ENCODE data around the gene ZNF593OS.

Gene ZNF593OS

DNA sequence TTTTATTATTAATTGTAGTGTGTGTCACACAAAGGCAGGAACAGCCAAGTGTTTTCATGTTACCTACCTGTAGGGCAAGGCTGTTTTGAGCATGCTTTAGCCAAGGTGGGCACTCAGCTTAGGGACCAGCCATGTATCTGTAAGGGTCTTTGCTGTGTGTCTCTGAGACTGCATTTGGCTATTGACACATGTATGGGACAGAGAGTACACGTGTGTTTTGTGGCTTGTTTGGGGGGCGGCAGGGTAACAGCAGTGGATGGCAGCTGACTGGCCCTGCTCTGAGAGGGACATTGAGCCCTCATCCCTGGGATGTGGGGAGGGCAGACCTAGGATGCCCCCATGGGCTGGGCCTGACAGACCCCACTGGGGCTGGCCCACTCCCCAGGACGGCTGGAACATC lies 25.7 kb upstream of the ZNF593OS start:
- Mint-ChIP-seq H3K27me3 (peaks cover 17% of the 10 kb centered on the region), H3K27ac (ENCODE audit: low read depth) (no peak overlapping the region), H3K4me1 (peaks cover 14% of the 10 kb centered on the region), H3K36me3 (ENCODE audit: insufficient read depth) (no peaks in the 10 kb centered on the region), H3K9me3 (no peaks in the 10 kb centered on the region), H3K4me3 (no peak overlapping the region)
- DNase-seq (ENCODE audit: low spot score in 2 of 2) (no peak), ATAC-seq (replicated peaks; ENCODE audit: extremely low read depth, poor library complexity, severe bottlenecking) (no peak)

DNA sequence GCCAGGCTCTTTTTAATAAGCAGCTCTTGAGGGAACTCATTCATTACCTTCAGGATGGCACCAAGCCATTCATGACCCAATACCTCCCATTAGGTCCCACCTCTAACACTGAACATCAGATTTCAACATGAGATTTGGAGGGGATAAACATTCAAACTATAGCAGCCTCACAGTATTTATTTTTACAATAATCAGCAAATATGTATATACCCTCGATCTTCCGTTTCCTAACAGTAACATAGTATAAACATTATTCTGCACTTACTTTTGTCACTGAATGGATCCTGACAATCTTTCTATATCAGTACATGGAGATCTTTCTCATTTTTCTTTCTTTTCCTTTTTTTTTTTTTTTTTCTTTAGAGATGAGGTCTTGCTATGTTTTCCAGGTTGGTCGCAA lies 24.2 kb upstream of the ZNF593OS start:
- ATAC-seq (replicated peaks; ENCODE audit: extremely low read depth, poor library complexity, severe bottlenecking), result no peak
- no peak overlapping the region for H3K4me3 Mint-ChIP-seq
- H3K27ac Mint-ChIP-seq (ENCODE audit: low read depth), result no peak overlapping the region
- no peak for DNase-seq (ENCODE audit: low spot score in 2 of 2)
- peaks cover 14% of the 10 kb centered on the region for H3K4me1 Mint-ChIP-seq
- H3K9me3 Mint-ChIP-seq, result no peaks in the 10 kb centered on the region
- H3K36me3 Mint-ChIP-seq (ENCODE audit: insufficient read depth), result no peaks in the 10 kb centered on the region
- H3K27me3 Mint-ChIP-seq, result peaks cover 17% of the 10 kb centered on the region

DNA sequence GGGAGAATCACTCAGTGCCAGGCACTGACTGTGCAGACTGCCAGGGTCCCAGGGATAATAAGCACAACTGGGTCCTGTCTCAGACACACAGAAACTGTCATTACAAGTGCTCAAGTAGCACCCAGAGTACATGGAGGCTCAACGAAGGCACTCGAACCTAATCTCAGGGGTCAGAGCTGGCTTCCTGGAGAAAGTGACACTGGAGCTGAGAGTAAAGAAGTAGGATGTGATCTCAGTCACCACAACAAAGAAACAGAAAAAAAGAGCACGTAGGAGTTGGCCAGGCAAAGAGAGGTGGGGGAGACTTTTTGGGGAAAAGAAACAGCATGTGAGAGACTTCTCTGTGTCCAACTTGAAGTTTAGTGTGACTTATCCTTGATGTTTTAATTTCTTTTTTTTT lies 20.1 kb upstream of the ZNF593OS start:
- no peaks in the 10 kb centered on the region for H3K27me3 Mint-ChIP-seq
- DNase-seq (ENCODE audit: low spot score in 2 of 2) (no peak), ATAC-seq (replicated peaks; ENCODE audit: extremely low read depth, poor library complexity, severe bottlenecking) (no peak)
- no peaks in the 10 kb centered on the region for H3K9me3 Mint-ChIP-seq
- no peak overlapping the region for H3K27ac Mint-ChIP-seq (ENCODE audit: low read depth)
- no peaks in the 10 kb centered on the region for H3K36me3 Mint-ChIP-seq (ENCODE audit: insufficient read depth)
- peaks cover 9% of the 10 kb centered on the region for H3K4me1 Mint-ChIP-seq
- H3K4me3 Mint-ChIP-seq, result peak overlapping the region; percentile 3

DNA sequence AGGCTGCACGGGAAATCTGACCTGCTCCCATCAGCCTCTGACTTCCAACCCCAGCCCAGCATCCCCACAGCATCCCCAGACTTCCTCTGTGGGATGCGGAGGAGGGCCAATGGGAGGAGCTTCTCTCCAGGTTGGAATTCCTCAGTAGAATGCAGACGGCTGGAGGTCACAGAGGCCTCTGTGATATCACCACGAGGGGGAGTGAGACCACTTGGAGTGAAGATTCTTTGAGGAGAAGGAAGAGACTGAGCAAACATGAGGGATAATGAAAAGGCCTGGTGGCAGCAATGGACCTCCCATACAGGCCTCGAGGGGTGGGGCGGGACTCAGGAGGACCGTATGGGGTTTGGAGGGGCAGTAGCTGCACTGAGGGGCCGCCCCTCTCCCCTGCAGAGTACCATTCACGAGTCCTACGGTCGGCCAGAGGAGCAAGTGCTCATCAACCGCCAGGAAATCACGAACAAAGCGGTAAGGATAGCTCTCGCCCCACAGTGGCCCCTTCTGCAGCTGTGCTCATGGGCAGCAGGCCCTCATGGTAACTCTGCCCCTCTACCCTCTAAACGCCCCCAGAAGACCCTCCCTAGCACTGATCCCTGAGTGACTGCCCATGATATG lies 18.8 kb upstream of the ZNF593OS start, which contains the start of gene CATSPER4:
CATSPER4 (plus strand) TSS at position 230 of the 615 bp plus-strand sequence; CDS start at position 256, 26 bp downstream.
- Mint-ChIP-seq H3K4me3 (no peak within 1 kb of the TSS), H3K27ac (ENCODE audit: low read depth) (no peak within 1 kb of the TSS), H3K27me3 (no peaks in the 10 kb centered on the region), H3K9me3 (no peaks in the 10 kb centered on the region), H3K36me3 (ENCODE audit: insufficient read depth) (no peaks in the 10 kb centered on the region), H3K4me1 (peaks cover 9% of the 10 kb centered on the region)
- ATAC-seq (replicated peaks; ENCODE audit: extremely low read depth, poor library complexity, severe bottlenecking), result no peak
- no peak for DNase-seq (ENCODE audit: low spot score in 2 of 2)

DNA sequence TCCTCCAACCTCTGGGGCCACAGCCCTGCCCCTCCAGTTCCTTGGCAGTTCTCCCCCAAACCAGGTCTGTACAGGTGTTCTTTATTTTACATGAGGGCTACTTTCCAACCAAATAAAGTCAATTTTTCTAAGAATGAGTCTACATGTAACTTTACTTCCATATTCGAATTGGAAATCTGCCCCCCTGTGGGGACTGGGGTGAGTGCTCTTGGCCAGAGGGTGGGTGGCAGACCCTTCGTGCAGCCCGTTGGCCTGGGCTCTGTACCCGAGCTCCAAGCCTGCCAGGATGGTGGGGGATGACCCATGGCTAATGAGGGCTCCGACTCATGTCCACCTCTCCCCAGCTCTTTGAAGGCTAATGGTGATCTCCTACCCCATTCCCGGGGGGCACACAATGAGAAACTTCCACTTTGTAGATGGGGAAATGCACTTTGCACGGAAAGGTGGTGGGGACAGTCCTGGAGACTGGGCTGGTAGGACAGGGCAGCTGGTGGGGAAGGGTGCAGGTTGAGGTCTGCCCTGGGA lies 18.2 kb upstream of the ZNF593OS start:
- DNase-seq (ENCODE audit: low spot score in 2 of 2) (no peak), ATAC-seq (replicated peaks; ENCODE audit: extremely low read depth, poor library complexity, severe bottlenecking) (no peak)
- H3K9me3 Mint-ChIP-seq, result no peaks in the 10 kb centered on the region
- H3K27ac Mint-ChIP-seq (ENCODE audit: low read depth), result no peak overlapping the region
- no peak overlapping the region for H3K4me3 Mint-ChIP-seq
- H3K27me3 Mint-ChIP-seq, result no peaks in the 10 kb centered on the region
- H3K4me1 Mint-ChIP-seq, result peaks cover 9% of the 10 kb centered on the region
- no peaks in the 10 kb centered on the region for H3K36me3 Mint-ChIP-seq (ENCODE audit: insufficient read depth)

DNA sequence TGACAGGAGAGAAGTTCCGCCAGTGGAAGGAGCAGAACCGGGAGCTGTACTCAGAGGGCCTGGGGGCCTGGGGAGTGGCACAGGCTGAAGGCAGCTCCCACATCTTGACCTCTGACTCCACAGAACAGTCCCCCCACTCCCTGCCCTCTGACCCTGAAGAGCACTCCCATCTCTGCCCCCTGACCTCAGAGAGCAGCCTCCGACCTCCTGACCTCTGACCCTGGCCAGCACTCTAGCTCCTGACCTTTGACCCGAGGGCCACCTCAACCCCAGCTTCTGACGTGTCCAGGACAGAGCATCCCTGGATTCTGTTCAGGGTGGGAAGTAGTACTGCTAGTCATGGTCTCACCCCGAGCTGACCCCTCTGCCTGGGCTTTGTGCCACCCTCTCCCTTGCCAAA lies 17.7 kb upstream of the ZNF593OS start:
- Mint-ChIP-seq H3K9me3 (no peaks in the 10 kb centered on the region), H3K36me3 (ENCODE audit: insufficient read depth) (no peaks in the 10 kb centered on the region), H3K4me3 (no peak overlapping the region), H3K27me3 (no peaks in the 10 kb centered on the region), H3K4me1 (peaks cover 9% of the 10 kb centered on the region), H3K27ac (ENCODE audit: low read depth) (no peak overlapping the region)
- DNase-seq (ENCODE audit: low spot score in 2 of 2) (no peak), ATAC-seq (replicated peaks; ENCODE audit: extremely low read depth, poor library complexity, severe bottlenecking) (no peak)

DNA sequence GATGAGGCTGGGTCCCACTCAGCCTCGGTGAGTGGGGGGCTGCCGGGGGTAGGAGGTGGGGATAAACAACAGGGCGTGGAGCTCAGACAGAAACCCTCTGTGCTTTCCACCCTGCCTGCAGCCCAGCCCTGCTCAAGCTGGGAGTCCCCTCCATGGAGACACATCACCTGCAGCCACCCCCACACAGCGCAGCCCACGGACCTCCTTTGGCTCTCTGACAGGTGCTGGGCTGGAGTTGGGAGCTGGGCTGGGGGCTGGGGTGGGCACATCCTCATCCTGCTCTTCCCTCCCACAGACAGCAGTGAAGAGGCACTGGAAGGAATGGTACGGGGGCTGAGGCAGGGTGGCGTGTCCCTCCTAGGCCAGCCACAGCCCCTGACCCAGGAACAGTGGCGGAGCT lies 16.8 kb upstream of the ZNF593OS start:
- Mint-ChIP-seq H3K9me3 (no peaks in the 10 kb centered on the region), H3K27me3 (no peaks in the 10 kb centered on the region), H3K4me1 (peaks cover 9% of the 10 kb centered on the region)

DNA sequence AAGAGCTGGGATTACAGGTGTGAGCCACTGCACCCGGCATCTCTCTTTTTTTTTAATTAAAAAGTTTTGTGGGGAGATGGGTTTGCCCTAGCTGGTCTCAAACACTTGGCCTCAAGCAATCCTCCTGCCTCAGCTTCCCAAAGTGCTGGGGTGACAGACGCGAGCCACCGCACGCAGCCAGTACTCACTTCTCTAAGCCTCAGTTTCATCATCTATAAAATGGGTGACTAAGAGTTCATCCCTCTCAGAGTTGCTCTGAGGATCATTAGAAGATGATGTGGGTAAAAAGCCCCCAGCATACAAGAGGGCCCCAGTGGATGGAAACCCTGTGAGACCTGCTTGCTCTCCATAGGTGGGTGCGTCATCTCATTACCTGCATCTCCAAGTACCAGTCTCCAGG lies 16.2 kb upstream of the ZNF593OS start:
- Mint-ChIP-seq H3K27ac (ENCODE audit: low read depth) (no peak overlapping the region), H3K4me1 (peaks cover 9% of the 10 kb centered on the region), H3K9me3 (no peaks in the 10 kb centered on the region), H3K36me3 (ENCODE audit: insufficient read depth) (no peaks in the 10 kb centered on the region), H3K4me3 (no peak overlapping the region), H3K27me3 (no peaks in the 10 kb centered on the region)
- DNase-seq (ENCODE audit: low spot score in 2 of 2) (no peak), ATAC-seq (replicated peaks; ENCODE audit: extremely low read depth, poor library complexity, severe bottlenecking) (no peak)

More for the DNA sequence above, 16.8 kb upstream of the ZNF593OS start:
- H3K4me3 Mint-ChIP-seq, result no peak overlapping the region
- no peak for DNase-seq (ENCODE audit: low spot score in 2 of 2)
- no peak overlapping the region for H3K27ac Mint-ChIP-seq (ENCODE audit: low read depth)
- no peaks in the 10 kb centered on the region for H3K36me3 Mint-ChIP-seq (ENCODE audit: insufficient read depth)
- ATAC-seq (replicated peaks; ENCODE audit: extremely low read depth, poor library complexity, severe bottlenecking), result no peak

DNA sequence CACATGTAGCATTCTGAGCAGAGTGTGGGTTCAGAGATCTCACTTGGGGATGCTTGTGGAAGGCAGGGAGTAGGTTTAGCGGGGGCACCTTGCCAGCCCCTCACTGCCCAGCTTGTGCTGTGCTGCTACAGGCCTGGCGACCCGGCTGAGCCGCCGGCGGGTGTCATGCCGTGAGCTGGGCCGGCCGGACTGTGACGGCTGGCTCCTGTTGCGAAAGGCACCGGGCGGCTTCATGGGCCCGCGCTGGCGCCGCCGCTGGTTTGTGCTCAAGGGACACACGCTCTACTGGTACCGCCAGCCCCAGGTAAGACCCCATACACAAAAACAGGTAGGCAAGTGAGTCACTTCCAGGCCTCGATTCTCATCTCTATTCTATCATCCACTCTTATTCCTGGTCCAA lies 13.3 kb upstream of the ZNF593OS start:
- DNase-seq (ENCODE audit: low spot score in 2 of 2), result no peak
- Mint-ChIP-seq H3K4me3 (no peak overlapping the region), H3K27me3 (no peaks in the 10 kb centered on the region), H3K4me1 (no peaks in the 10 kb centered on the region), H3K9me3 (no peaks in the 10 kb centered on the region), H3K27ac (ENCODE audit: low read depth) (no peak overlapping the region), H3K36me3 (ENCODE audit: insufficient read depth) (no peaks in the 10 kb centered on the region)
- no peak for ATAC-seq (replicated peaks; ENCODE audit: extremely low read depth, poor library complexity, severe bottlenecking)

DNA sequence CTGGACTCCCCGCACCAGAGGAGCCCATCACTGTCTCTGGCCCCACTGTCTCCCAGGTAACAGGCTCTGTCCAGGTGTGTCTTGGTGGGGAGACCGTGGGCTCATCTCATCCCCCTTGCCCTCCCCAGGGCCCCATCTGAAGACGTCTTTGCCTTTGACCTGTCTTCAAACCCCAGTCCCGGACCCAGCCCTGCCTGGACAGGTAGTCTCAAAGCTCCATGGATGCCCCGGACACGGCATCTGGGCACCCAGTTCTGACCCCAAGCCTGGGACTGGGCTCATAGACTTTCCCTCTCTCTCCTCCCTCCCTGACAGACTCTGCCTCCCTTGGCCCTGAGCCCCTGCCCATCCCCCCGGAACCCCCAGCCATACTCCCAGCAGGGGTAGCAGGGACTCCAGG lies 12.5 kb upstream of the ZNF593OS start:
- ATAC-seq (replicated peaks; ENCODE audit: extremely low read depth, poor library complexity, severe bottlenecking) (no peak), DNase-seq (ENCODE audit: low spot score in 2 of 2) (no peak)
- no peaks in the 10 kb centered on the region for H3K9me3 Mint-ChIP-seq
- H3K27me3 Mint-ChIP-seq, result no peaks in the 10 kb centered on the region
- H3K4me3 Mint-ChIP-seq, result no peak overlapping the region
- no peak overlapping the region for H3K27ac Mint-ChIP-seq (ENCODE audit: low read depth)
- H3K4me1 Mint-ChIP-seq, result no peaks in the 10 kb centered on the region
- H3K36me3 Mint-ChIP-seq (ENCODE audit: insufficient read depth), result no peaks in the 10 kb centered on the region

DNA sequence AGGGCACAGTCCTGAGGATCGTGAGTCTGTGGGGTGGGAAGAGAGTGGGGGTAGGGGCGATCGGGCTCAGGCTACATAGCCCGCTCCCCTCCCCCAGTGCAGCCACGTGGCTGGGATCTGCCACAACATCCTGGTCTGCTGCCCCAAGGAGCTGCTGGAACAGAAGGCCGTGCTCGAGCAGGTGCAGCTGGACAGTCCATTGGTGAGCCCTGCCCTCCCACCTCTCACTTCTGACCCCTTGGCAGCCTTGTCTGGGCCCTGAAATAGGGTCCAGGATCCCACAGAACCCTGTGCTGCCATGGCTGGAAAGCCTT lies 10.7 kb upstream of the ZNF593OS start:
- H3K27ac Mint-ChIP-seq (ENCODE audit: low read depth), result peak overlapping the region; percentile 54
- no peak for ATAC-seq (replicated peaks; ENCODE audit: extremely low read depth, poor library complexity, severe bottlenecking)
- no peaks in the 10 kb centered on the region for H3K4me1 Mint-ChIP-seq
- no peaks in the 10 kb centered on the region for H3K27me3 Mint-ChIP-seq
- H3K4me3 Mint-ChIP-seq, result no peak overlapping the region
- no peak for DNase-seq (ENCODE audit: low spot score in 2 of 2)
- H3K9me3 Mint-ChIP-seq, result no peaks in the 10 kb centered on the region
- no peaks in the 10 kb centered on the region for H3K36me3 Mint-ChIP-seq (ENCODE audit: insufficient read depth)

DNA sequence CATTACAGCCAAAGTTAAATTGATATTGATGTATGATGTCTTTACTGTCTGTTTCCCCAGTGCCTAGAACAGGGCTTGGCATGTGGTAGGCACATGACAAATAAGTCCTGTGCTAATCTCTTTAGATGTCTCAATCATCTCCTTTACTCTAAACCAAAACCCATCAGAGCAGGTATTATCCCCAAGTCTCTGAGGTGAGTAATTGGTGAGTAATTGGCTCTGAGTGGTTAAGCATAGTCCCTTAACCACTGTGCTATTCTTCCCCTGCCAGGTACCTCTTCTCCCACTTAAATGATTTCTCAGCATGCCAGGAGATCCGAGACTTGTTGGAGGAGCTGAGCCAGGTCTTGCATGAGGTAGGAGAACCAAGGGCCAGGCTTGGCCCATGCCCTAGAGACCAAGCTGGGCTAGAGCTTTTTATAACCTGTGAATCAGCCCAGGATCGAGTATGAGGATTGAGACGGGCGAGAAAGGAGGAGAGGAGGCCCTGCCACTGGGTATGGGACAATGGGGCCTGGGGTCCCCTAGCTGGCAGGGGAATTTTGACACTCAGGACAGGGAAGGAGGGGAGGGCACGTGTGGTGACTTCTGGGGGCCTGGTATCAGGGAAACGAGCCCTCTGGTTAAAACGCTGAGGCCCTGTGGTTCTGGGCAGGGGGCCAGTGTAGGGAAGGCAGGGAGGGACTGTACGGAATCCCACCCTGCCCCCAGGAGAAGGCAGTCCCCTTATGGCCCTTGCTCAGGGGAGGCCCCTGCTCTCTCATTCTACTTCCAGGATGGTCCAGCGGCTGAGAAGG lies 10.2 kb upstream of the ZNF593OS start:
- DNase-seq (ENCODE audit: low spot score in 2 of 2), result no peak
- no peaks in the 10 kb centered on the region for H3K27me3 Mint-ChIP-seq
- no peaks in the 10 kb centered on the region for H3K36me3 Mint-ChIP-seq (ENCODE audit: insufficient read depth)
- no peak for ATAC-seq (replicated peaks; ENCODE audit: extremely low read depth, poor library complexity, severe bottlenecking)
- H3K9me3 Mint-ChIP-seq, result no peaks in the 10 kb centered on the region
- H3K4me3 Mint-ChIP-seq, result no peak overlapping the region
- no peaks in the 10 kb centered on the region for H3K4me1 Mint-ChIP-seq
- H3K27ac Mint-ChIP-seq (ENCODE audit: low read depth), result peak overlapping the region; percentile 54

DNA sequence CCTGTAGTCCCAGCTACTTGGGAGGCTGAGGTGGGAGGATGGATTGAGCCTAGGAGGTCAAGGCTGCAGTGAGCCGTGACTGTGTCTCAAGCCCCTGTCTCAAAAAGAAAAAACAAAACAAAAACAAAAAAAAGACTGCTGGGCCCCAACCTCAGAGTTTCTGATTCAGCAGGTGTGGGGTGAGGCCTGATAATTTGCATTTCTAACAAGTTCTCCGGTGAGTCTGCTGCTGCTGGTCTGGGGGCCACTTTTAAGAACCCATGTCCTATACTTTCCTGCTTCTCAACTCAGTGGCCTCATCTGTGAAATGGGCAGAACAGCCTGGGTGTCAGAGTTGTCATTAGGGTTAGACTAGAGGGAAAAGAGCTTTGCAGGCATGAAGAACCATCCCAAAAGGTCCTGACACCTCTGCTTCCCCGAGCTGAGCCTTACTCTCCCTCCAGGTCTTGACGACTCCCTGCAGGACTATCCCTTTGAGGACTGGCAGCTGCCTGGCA lies 8.4 kb upstream of the ZNF593OS start:
- Mint-ChIP-seq H3K4me3 (no peak overlapping the region), H3K27ac (ENCODE audit: low read depth) (no peak overlapping the region), H3K27me3 (no peaks in the 10 kb centered on the region), H3K4me1 (no peaks in the 10 kb centered on the region), H3K9me3 (no peaks in the 10 kb centered on the region), H3K36me3 (ENCODE audit: insufficient read depth) (no peaks in the 10 kb centered on the region)
- ATAC-seq (replicated peaks; ENCODE audit: extremely low read depth, poor library complexity, severe bottlenecking) (no peak), DNase-seq (ENCODE audit: low spot score in 2 of 2) (no peak)
